Measurements from ENCODE around the gene UNC119B. TPM values are rescaled to one million over a fixed set of nuclear protein-coding genes. Genes with fewer than 3 reads are reported as not detected.

Gene UNC119B
- total and polyA plus RNA-seq, 2 experiments from 2014 or later, result 9.9 to 51.3 TPM

DNA sequence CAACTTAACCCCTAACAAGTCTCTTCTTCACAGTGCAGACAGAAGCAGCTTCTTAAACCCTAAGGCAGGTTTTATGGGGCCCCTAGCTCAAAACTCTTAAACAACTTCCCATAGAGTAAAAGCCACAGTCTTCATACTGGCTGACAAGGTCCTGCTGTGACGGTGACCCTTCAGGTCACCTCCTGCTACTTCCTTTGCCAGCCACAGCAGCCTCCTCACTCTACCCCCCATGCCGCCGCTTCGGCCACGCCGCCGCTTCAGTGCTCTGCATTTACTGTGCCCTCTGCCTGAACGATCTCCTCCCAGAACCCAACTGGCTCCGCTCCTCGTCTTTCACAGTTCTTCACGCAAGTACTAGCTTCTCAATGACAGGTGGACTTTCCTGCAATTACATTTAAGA is 60.8 kb downstream of the UNC119B start:
- ATAC-seq, result no peak
- Mint-ChIP-seq H3K4me3 (no peak overlapping the region), H3K9me3 (no peaks in the 10 kb centered on the region), H3K36me3 (ENCODE audit: low read depth) (peaks cover 25% of the 10 kb centered on the region), H3K27me3 (ENCODE audit: insufficient read depth, low read depth, poor library complexity) (peaks cover 4% of the 10 kb centered on the region), H3K27ac (no peak overlapping the region), H3K4me1 (peaks cover 14% of the 10 kb centered on the region)
- DNase-seq (ENCODE audit: low spot score), result no peak
- no peaks in the 10 kb centered on the region for H3K9me2 ChIP-seq (ENCODE audit: insufficient read depth)
- H3F3A ChIP-seq (replicated peaks; ENCODE audit: low read depth), result no peaks in the 10 kb centered on the region
- no peaks in the 10 kb centered on the region for H3K27me3 ChIP-seq (ENCODE audit: insufficient read depth)
- no peaks in the 10 kb centered on the region for H3K79me2 ChIP-seq (replicated peaks; ENCODE audit: insufficient read depth)
- peaks cover 3% of the 10 kb centered on the region; the same call in 1 of the 2 replicates for H4K20me1 ChIP-seq (replicated peaks; ENCODE audit: insufficient read depth)
- TF ChIP-seq JUNB (IDR thresholded peaks at IDR 0.05; ENCODE audit: unreplicated experiment) (no peak), ZNF462 (CRISPR knock-in tag; IDR thresholded peaks at IDR 0.05) (no peak), STAT1 (IDR thresholded peaks at IDR 0.05; ENCODE audit: unreplicated experiment) (no peak), POLR2AphosphoS5 (IDR thresholded peaks at IDR 0.05; ENCODE audit: low read depth) (no peak), CREB1 (CRISPR knock-in tag; IDR thresholded peaks at IDR 0.05; ENCODE audit: low read depth) (no peak), ZNF331 (CRISPR knock-in tag; IDR thresholded peaks at IDR 0.05; ENCODE audit: low read depth) (no peak), REST (IDR thresholded peaks at IDR 0.05; ENCODE audit: unreplicated experiment) (no peak), ZNF114 (CRISPR knock-in tag; IDR thresholded peaks at IDR 0.05) (no peak), NANOG (IDR thresholded peaks at IDR 0.05; ENCODE audit: borderline replicate concordance) (no peak), EZH2phosphoT487 (IDR thresholded peaks at IDR 0.05; ENCODE audit: unreplicated experiment) (no peak), EZH2 (IDR thresholded peaks at IDR 0.05; ENCODE audit: low read depth, unreplicated experiment) (no peak)
- TF ChIP-seq, protein P1, sequence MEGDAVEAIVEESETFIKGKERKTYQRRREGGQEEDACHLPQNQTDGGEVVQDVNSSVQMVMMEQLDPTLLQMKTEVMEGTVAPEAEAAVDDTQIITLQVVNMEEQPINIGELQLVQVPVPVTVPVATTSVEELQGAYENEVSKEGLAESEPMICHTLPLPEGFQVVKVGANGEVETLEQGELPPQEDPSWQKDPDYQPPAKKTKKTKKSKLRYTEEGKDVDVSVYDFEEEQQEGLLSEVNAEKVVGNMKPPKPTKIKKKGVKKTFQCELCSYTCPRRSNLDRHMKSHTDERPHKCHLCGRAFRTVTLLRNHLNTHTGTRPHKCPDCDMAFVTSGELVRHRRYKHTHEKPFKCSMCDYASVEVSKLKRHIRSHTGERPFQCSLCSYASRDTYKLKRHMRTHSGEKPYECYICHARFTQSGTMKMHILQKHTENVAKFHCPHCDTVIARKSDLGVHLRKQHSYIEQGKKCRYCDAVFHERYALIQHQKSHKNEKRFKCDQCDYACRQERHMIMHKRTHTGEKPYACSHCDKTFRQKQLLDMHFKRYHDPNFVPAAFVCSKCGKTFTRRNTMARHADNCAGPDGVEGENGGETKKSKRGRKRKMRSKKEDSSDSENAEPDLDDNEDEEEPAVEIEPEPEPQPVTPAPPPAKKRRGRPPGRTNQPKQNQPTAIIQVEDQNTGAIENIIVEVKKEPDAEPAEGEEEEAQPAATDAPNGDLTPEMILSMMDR (conservative IDR thresholded peaks at IDR 0.05; ENCODE audit: low read depth in 2 of 2), result no peak
- TF ChIP-seq, protein P2, sequence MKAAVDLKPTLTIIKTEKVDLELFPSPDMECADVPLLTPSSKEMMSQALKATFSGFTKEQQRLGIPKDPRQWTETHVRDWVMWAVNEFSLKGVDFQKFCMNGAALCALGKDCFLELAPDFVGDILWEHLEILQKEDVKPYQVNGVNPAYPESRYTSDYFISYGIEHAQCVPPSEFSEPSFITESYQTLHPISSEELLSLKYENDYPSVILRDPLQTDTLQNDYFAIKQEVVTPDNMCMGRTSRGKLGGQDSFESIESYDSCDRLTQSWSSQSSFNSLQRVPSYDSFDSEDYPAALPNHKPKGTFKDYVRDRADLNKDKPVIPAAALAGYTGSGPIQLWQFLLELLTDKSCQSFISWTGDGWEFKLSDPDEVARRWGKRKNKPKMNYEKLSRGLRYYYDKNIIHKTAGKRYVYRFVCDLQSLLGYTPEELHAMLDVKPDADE (IDR thresholded peaks at IDR 0.05), result no peak
- H3K27ac ChIP-seq (ENCODE audit: low read depth), result no peak overlapping the region
- H2AFZ ChIP-seq, result no peak overlapping the region
- no peak overlapping the region for H3K4me2 ChIP-seq
- no peaks in the 10 kb centered on the region for H3K4me1 ChIP-seq (ENCODE audit: insufficient read depth)
- H3K36me3 ChIP-seq (ENCODE audit: insufficient read depth), result no peaks in the 10 kb centered on the region; the same call in 1 of the 2 replicates
- H3K4me3 ChIP-seq, result no peak overlapping the region
